Measurements from ENCODE around the gene TRPC4AP. TPM values are rescaled to one million over a fixed set of nuclear protein-coding genes. Genes with fewer than 3 reads are reported as not detected.
"Not testable (repeated sequence)": the region's sequence is repeated elsewhere in the genome, so short reads cannot be mapped to it uniquely, and the experiment has no call there.

Gene TRPC4AP
- total and polyA plus RNA-seq, 4 donors: 35.8 to 82.2 (median 67.6) TPM

- no peak for DNase-seq (ENCODE audit: low read depth in 4 of 6, low spot score in 6 of 6)
- Histone ChIP-seq H3K36me3 (ENCODE audit: control insufficient read depth, insufficient read depth, low read length) (peaks cover 6% of the 10 kb centered on the region), H3K9me3 (ENCODE audit: control insufficient read depth, insufficient read depth, low read length) (no peaks in the 10 kb centered on the region), H3K4me1 (ENCODE audit: control insufficient read depth, insufficient read depth, low read length) (peaks cover 8% of the 10 kb centered on the region), H3K4me3 (ENCODE audit: low read depth, low read length) (no peak overlapping the region), H3K27ac (ENCODE audit: low read depth, low read length) (no peak overlapping the region), H3K27me3 (ENCODE audit: control insufficient read depth, insufficient read depth, low read length) (no peaks in the 10 kb centered on the region)
- no CpG with 5 or more reads among the region's 5 CpGs for WGBS (ENCODE audit: insufficient coverage)
Measured at GRCh38 chr20:35087791-35088190, 4.8 kb downstream of the TRPC4AP start.

DNA sequence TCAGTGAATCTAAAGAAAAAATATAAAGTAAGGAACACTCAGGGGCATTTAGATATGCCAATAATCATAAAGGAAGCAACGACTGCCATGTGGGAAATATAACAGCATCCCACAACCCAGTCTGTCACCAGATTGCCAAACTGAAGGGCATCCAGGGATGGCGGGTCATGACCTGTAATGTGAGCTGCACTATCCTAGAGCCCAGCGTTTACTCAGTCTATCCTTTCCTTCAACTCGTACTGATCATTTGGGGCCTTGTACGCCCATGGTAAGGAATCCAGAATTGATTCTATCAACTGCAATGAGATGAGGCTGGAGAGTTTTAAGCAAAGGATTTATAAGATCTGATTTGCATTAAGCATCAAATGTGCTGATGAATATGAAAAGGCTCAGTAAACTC, 5.3 kb downstream of the TRPC4AP start:
- Histone ChIP-seq H3K27me3 (ENCODE audit: control insufficient read depth, insufficient read depth, low read length) (no peaks in the 10 kb centered on the region), H3K9me3 (ENCODE audit: control insufficient read depth, insufficient read depth, low read length) (no peaks in the 10 kb centered on the region), H3K27ac (ENCODE audit: low read depth, low read length) (no peak overlapping the region), H3K4me1 (ENCODE audit: control insufficient read depth, insufficient read depth, low read length) (peaks cover 8% of the 10 kb centered on the region), H3K4me3 (ENCODE audit: low read depth, low read length) (no peak overlapping the region), H3K36me3 (ENCODE audit: control insufficient read depth, insufficient read depth, low read length) (peaks cover 6% of the 10 kb centered on the region)
- 83% methylated on average over 1 of the region's 5 CpGs for WGBS (ENCODE audit: insufficient coverage)
- DNase-seq (ENCODE audit: low read depth in 4 of 6, low spot score in 6 of 6): no peak

DNA sequence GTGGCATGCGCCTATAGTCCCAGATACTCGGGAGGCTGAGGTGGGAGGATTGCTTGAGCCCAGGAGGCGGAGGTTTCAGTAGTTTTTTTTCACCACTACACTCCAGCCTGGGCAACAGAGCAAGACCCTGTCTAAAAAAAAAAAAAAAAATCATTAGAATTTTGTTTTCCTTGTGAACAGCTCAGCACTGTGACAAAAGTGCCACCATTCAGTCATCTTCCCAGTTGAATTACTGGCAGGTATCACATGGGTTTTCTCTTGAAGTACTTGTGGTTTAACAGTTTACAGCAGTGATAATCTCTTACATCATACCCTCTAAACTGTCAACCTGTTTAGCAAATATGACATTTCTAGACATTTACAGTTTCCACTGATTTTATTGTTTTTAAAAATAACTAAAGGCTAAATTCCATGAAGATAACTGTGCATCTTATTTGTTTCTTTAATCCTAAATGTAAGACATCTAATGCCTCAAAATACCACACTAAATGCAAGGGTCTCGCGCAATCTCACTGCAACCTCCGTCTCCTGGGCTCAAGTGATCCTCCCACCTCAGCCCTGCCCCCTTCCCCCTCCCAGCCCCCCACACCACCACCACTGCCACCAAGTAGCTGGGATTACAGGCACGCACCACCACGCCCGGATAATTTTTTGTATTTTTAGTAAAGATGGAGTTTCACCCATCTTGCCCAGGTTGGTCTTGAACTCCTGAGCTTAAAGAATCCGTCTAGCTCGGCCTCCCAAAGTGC, 7.0 kb downstream of the TRPC4AP start:
- Histone ChIP-seq H3K27me3 (ENCODE audit: control insufficient read depth, insufficient read depth, low read length) (no peaks in the 10 kb centered on the region), H3K27ac (ENCODE audit: low read depth, low read length) (no peak overlapping the region), H3K9me3 (ENCODE audit: control insufficient read depth, insufficient read depth, low read length) (no peaks in the 10 kb centered on the region), H3K36me3 (ENCODE audit: control insufficient read depth, insufficient read depth, low read length) (peaks cover 6% of the 10 kb centered on the region), H3K4me1 (ENCODE audit: control insufficient read depth, insufficient read depth, low read length) (no peaks in the 10 kb centered on the region), H3K4me3 (ENCODE audit: low read depth, low read length) (no peak overlapping the region)
- DNase-seq (ENCODE audit: low read depth in 4 of 6, low spot score in 6 of 6): no peak
- WGBS (ENCODE audit: insufficient coverage): 93% methylated on average over 3 of the region's 11 CpGs

DNA sequence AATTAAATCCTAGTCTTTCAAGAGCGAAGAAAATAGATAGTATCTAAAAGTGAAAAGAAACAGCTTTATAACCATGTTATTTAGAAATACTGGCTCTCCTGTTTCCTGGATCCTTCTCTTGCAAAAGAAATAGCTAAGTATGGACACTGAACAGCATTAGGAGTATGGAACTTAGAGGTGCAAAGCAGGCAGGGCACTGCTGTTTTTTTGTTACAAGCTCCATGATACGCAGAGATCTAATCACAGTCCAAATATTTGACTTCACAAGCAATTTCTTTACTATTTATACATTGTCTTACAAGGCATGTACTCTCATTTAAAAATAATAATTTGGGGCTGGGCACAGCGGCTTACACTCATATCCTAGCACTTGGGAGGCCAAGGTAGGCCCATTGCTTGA, 7.6 kb downstream of the TRPC4AP start:
- Histone ChIP-seq H3K27me3 (ENCODE audit: control insufficient read depth, insufficient read depth, low read length) (no peaks in the 10 kb centered on the region), H3K27ac (ENCODE audit: low read depth, low read length) (no peak overlapping the region), H3K36me3 (ENCODE audit: control insufficient read depth, insufficient read depth, low read length) (peaks cover 6% of the 10 kb centered on the region), H3K4me1 (ENCODE audit: control insufficient read depth, insufficient read depth, low read length) (no peaks in the 10 kb centered on the region), H3K9me3 (ENCODE audit: control insufficient read depth, insufficient read depth, low read length) (no peaks in the 10 kb centered on the region), H3K4me3 (ENCODE audit: low read depth, low read length) (no peak overlapping the region)
- no peak for DNase-seq (ENCODE audit: low read depth in 4 of 6, low spot score in 6 of 6)
- 100% methylated on average over 1 of the region's 3 CpGs for WGBS (ENCODE audit: insufficient coverage)

DNA sequence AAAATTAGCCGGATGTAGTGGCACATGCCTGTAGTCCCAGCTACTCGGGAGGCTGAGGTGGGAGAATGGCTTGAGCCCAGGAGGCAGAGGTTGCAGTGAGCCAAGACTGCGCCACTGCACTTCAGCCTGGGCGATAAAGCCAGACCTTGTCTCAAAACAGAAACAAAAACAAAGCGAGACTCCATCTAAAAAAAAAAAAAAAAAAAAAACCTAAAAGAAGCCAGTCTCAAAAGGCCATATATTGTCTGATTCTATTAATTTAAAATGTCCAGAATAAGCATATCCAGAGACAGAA, 12.3 kb downstream of the TRPC4AP start:
- peaks cover 16% of the 10 kb centered on the region for H3K36me3 ChIP-seq (ENCODE audit: control insufficient read depth, insufficient read depth, low read length)
- not testable (repeated sequence) for H3K27me3 ChIP-seq (ENCODE audit: control insufficient read depth, insufficient read depth, low read length); DNase-seq (ENCODE audit: low read depth in 4 of 6, low spot score in 6 of 6); H3K4me3 ChIP-seq (ENCODE audit: low read depth, low read length); H3K27ac ChIP-seq (ENCODE audit: low read depth, low read length); H3K4me1 ChIP-seq (ENCODE audit: control insufficient read depth, insufficient read depth, low read length); H3K9me3 ChIP-seq (ENCODE audit: control insufficient read depth, insufficient read depth, low read length)
- no CpG with 5 or more reads among the region's 5 CpGs for WGBS (ENCODE audit: insufficient coverage)

DNA sequence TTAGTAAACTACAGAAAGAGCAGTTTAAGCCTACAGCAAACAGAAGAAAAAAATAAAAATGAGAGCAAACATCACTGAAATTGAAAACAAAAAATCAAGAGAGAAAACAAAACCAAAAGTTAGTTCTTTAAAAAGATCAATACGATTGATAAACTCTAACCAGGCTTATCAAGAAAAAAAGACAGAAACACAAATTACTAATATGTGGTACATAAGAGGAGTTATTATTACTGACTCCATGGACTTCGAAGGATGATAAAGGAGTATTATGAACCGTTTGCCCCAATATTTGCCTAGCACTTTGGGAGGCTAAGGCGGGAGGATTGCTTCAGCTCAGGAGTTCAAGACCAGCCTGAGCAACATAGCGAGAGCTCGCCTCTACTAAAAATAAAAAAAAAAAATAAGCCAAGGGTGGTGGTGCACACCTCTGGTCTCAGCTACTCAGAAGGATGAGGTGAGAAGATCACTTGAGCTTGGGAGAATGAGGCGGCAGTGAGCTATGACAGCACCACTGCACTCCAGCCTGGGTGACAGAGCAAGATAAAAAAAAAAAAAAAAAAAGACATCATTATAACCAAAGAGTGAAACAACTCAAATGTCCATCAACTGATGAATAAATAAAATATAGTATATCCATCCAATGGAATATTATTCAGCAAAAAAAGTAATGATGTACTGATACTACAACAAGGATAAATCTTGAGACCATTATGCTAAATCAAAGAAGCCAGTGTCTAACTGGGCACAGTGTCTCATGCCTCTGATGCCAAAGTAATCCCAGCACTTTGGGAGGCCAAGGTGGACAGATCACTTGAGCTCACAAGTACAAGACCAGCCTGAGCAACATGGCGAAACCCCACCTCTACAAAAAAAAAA, 12.9 kb downstream of the TRPC4AP start:
- no CpG with 5 or more reads among the region's 8 CpGs for WGBS (ENCODE audit: insufficient coverage)
- no peaks in the 10 kb centered on the region for H3K4me1 ChIP-seq (ENCODE audit: control insufficient read depth, insufficient read depth, low read length)
- no peak overlapping the region for H3K4me3 ChIP-seq (ENCODE audit: low read depth, low read length)
- no peaks in the 10 kb centered on the region for H3K9me3 ChIP-seq (ENCODE audit: control insufficient read depth, insufficient read depth, low read length)
- DNase-seq (ENCODE audit: low read depth in 4 of 6, low spot score in 6 of 6): no peak
- H3K27me3 ChIP-seq (ENCODE audit: control insufficient read depth, insufficient read depth, low read length): no peaks in the 10 kb centered on the region
- H3K27ac ChIP-seq (ENCODE audit: low read depth, low read length): no peak overlapping the region
- peaks cover 16% of the 10 kb centered on the region for H3K36me3 ChIP-seq (ENCODE audit: control insufficient read depth, insufficient read depth, low read length)

GRCh38 chr20:35077872-35078271, 14.7 kb downstream of the TRPC4AP start:
- no peak for DNase-seq (ENCODE audit: low read depth in 4 of 6, low spot score in 6 of 6)
- no peak overlapping the region for H3K27ac ChIP-seq (ENCODE audit: low read depth, low read length)
- no peaks in the 10 kb centered on the region for H3K27me3 ChIP-seq (ENCODE audit: control insufficient read depth, insufficient read depth, low read length)
- no peak overlapping the region for H3K4me3 ChIP-seq (ENCODE audit: low read depth, low read length)
- peaks cover 16% of the 10 kb centered on the region for H3K36me3 ChIP-seq (ENCODE audit: control insufficient read depth, insufficient read depth, low read length)
- 86% methylated on average over 1 of the region's 5 CpGs for WGBS (ENCODE audit: insufficient coverage)
- H3K9me3 ChIP-seq (ENCODE audit: control insufficient read depth, insufficient read depth, low read length): no peaks in the 10 kb centered on the region
- H3K4me1 ChIP-seq (ENCODE audit: control insufficient read depth, insufficient read depth, low read length): no peaks in the 10 kb centered on the region

DNA sequence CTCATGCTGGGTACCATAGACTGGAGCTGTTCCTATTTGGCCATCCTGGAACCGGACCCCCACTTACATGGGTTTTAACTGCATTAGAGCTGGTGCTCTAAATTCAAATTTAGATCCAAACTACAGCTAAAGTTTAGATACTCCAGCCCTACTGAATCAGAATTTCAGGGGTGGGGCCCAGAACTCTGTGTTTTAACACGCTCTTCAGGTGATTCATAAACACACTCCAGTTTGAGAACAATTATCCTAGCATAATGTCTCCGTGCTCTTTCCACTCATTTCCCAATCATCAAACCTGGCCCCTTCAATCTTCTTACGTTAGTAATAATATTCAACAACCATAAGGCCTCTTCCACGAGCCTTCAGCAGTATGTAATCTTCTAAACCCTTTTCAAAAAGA, 15.3 kb downstream of the TRPC4AP start:
- H3K9me3 ChIP-seq (ENCODE audit: control insufficient read depth, insufficient read depth, low read length): no peaks in the 10 kb centered on the region

GRCh38 chr20:35071436-35072153, 21.0 kb downstream of the TRPC4AP start:
- H3K36me3 ChIP-seq (ENCODE audit: control insufficient read depth, insufficient read depth, low read length); H3K27me3 ChIP-seq (ENCODE audit: control insufficient read depth, insufficient read depth, low read length); DNase-seq (ENCODE audit: low read depth in 4 of 6, low spot score in 6 of 6); H3K9me3 ChIP-seq (ENCODE audit: control insufficient read depth, insufficient read depth, low read length); H3K4me3 ChIP-seq (ENCODE audit: low read depth, low read length); H3K27ac ChIP-seq (ENCODE audit: low read depth, low read length); H3K4me1 ChIP-seq (ENCODE audit: control insufficient read depth, insufficient read depth, low read length): not testable (repeated sequence)
- 94% methylated on average over 2 of the region's 8 CpGs for WGBS (ENCODE audit: insufficient coverage)

More for the DNA sequence above, 15.3 kb downstream of the TRPC4AP start:
- no peak for DNase-seq (ENCODE audit: low read depth in 4 of 6, low spot score in 6 of 6)
- H3K27me3 ChIP-seq (ENCODE audit: control insufficient read depth, insufficient read depth, low read length): no peaks in the 10 kb centered on the region
- no peak overlapping the region for H3K27ac ChIP-seq (ENCODE audit: low read depth, low read length)
- no peaks in the 10 kb centered on the region for H3K4me1 ChIP-seq (ENCODE audit: control insufficient read depth, insufficient read depth, low read length)
- no peak overlapping the region for H3K4me3 ChIP-seq (ENCODE audit: low read depth, low read length)
- H3K36me3 ChIP-seq (ENCODE audit: control insufficient read depth, insufficient read depth, low read length): peaks cover 16% of the 10 kb centered on the region
- WGBS (ENCODE audit: insufficient coverage): 100% methylated on average over 5 of the region's 5 CpGs

Measured in spinal cord (tissue), 10 donors.